GM18951 (cell line): ENCODE measurements around the gene ITCH.
"Not testable (repeated sequence)": the region's sequence is repeated elsewhere in the genome, so short reads cannot be mapped to it uniquely, and the experiment has no call there.

Source experiments
- POLR2A ChIP-seq: IDR thresholded peaks from 4 replicates; pipeline ENCODE4 v1.6.1; 2011; ENCODE audit warnings: mild to moderate bottlenecking; ENCODE audit not compliant: insufficient read length, insufficient read depth; ENCODE audit errors: extremely low read depth
- in situ Hi-C: fragments of 300-500 bp; cut with MboI; formaldehyde crosslinking; loops from one replicate; pipeline ENCODE4 v1.12.0; 2022; ENCODE audit warnings: low sequenced_read_pairs, mixed read lengths, inconsistent platforms; ENCODE audit not compliant: unreplicated experiment

The ITCH gene

GRCh38 chr20:34362502-34363061, 491 bp upstream of the ITCH start:
- TF ChIP-seq POLR2A, result no peak
- in situ Hi-C loops, result no loop called here

GRCh38 chr20:34363465-34364222, 571 bp downstream of the ITCH start:
- in situ Hi-C loops, result no loop called here
- TF ChIP-seq POLR2A, result no peak

GRCh38 chr20:34364223-34364506, 1.1 kb downstream of the ITCH start:
- in situ Hi-C loops, result no loop called here
- no peak for TF ChIP-seq POLR2A

GRCh38 chr20:34365765-34366213, 2.7 kb downstream of the ITCH start:
- in situ Hi-C loops, result no loop called here
- no peak for TF ChIP-seq POLR2A

GRCh38 chr20:34367155-34367554, 4.1 kb downstream of the ITCH start:
- in situ Hi-C loops, result no loop called here
- no peak for TF ChIP-seq POLR2A

- in situ Hi-C loops, result not testable (repeated sequence)
Observed at GRCh38 chr20:34367911-34368310, 4.8 kb downstream of the ITCH start.

GRCh38 chr20:34368547-34368946, 5.5 kb downstream of the ITCH start:
- in situ Hi-C loops, result no loop called here
- no peak for TF ChIP-seq POLR2A

GRCh38 chr20:34369265-34369664, 6.2 kb downstream of the ITCH start:
- in situ Hi-C loops, result no loop called here
- TF ChIP-seq POLR2A, result no peak

GRCh38 chr20:34370062-34370461, 7.0 kb downstream of the ITCH start:
- no peak for TF ChIP-seq POLR2A

GRCh38 chr20:34373445-34373844, 10.4 kb downstream of the ITCH start:
- in situ Hi-C loops, result no loop called here
- TF ChIP-seq POLR2A, result no peak

More at GRCh38 chr20:34370062-34370461, 7.0 kb downstream of the ITCH start:
- in situ Hi-C loops, result no loop called here

- in situ Hi-C loops, result no loop called here
- no peak for TF ChIP-seq POLR2A
Observed at GRCh38 chr20:34374209-34374760, 11.2 kb downstream of the ITCH start.

GRCh38 chr20:34375977-34376430, 12.9 kb downstream of the ITCH start:
- in situ Hi-C loops, result no loop called here
- TF ChIP-seq POLR2A, result no peak

- TF ChIP-seq POLR2A, result no peak
- in situ Hi-C loops, result no loop called here
Observed at GRCh38 chr20:34377072-34377847, 14.2 kb downstream of the ITCH start.
